ELR (cell line): ENCODE data around the gene NEK1.
"Not testable (repeated sequence)": the region's sequence is repeated elsewhere in the genome, so short reads cannot be mapped to it uniquely, and the experiment has no call there.

Source experiments
- DNase-seq: peaks from one replicate; pipeline ENCODE4 v3.0.0-alpha.2; 2015; ENCODE audit warnings: low read depth

NEK1 gene

GRCh38 chr4:169601016-169601771, 11.2 kb downstream of the NEK1 start:
- no peak for DNase-seq

DNA sequence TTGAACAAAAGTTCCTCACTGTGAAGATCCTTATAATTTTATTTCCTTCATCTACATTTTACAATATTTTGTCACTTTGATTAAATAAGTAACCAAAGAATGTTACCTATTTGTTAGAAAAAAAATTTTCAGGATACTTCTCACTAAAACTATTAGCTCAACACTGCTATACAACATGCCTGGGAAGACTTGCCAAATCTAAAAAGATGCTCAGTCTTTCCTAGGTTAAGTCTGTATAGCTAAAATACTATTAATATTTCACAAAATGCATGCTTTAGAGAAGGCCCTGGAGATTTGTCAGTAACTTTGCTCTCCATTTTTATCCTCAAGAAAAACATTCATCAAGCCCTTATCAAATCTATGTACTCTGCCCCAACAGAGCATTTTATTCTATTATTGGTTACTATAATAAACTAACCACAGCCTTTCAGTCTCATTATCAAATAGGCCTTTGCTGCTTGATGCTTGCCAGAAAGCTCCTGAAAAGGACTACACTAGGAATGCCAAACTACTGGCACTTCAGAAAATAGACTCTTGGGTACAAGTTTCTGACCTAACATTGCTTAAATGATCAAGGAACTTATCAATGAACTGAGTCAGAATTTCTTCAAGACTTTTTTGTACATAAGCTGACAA, 17.7 kb downstream of the NEK1 start:
- no peak for DNase-seq

DNA sequence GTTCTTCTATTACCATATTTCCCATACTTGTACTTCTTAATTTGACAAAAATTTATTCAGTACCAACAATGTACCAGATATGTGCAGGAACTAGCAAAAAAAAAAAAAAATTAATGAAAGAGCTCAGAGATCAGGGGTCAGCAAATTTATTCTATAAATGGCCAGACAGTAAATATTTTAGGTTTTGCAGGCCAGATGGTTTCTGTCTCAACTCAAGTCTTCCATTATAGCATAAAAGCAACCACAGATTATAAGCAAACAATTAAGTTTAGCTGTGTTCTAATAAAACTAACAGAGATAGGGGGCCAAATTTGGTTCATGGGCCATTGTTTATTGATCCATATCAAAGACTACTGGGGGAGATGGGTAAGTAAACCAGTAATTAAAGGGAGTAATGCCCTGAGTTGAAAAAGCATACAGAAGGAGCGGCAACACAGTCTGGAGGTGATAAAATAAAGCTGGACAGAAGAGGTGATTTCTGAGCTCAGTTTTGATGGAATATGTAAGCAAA, 19.3 kb downstream of the NEK1 start:
- DNase-seq, result no peak

DNA sequence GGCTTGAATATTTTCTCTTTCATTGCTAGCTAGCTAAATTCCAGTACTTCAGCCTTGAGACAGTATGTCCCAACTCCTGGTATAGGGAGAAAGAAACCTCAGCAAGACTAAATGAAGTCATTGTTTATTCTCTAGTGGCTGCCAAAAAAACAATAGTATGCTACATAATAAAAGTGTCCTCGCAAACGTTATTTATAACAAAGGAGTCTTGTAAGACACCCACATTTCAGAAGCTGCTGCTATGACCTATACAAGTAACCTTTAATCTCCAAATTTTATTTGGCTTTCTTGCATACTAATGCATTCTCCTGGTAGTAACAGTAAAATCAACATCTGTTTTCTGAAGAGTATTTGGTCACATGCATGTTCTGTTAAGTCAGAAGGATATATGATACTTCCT, 28.8 kb downstream of the NEK1 start:
- DNase-seq, result peak; percentile 38

DNA sequence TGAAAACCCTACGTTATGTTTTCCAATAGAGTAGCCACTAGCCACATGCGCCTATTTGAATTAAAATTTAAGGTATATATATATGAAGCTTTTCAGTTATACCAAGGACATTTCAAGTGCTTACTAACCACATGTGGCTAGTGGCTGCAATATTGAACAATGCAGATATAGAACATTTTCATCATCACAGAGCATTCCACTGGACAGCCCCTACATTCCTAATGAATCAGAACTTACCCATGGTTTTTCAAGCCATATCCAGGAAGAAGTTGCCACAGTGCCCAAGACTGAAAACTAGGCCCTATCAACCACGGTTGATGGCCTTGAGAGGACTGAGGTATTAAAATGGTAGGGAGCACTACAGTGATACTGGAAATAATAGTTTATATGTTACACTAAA, 29.7 kb downstream of the NEK1 start:
- peak; percentile 52 for DNase-seq

DNA sequence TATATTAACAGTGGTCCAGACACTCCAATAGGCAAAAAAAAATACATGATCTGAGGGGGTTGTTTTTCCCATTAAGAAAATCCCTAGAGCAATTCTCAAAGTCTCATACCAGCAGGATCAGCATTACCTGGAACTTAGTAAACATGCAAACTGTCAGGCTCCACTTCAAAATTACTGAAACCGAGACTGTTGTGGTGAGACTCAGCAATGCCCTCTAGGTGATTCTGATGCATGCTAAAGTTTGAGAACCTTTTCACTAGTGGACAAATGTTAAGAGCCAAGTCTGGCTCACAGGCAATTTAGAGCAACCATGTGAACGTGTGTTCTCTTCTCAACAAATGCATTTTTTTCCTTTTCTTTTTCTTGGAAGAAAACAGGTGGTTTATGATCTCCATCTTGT, 30.2 kb downstream of the NEK1 start:
- DNase-seq, result no peak

GRCh38 chr4:169573889-169574288, 38.5 kb downstream of the NEK1 start:
- no peak for DNase-seq

GRCh38 chr4:169571435-169571834, 40.9 kb downstream of the NEK1 start:
- DNase-seq, result no peak

DNA sequence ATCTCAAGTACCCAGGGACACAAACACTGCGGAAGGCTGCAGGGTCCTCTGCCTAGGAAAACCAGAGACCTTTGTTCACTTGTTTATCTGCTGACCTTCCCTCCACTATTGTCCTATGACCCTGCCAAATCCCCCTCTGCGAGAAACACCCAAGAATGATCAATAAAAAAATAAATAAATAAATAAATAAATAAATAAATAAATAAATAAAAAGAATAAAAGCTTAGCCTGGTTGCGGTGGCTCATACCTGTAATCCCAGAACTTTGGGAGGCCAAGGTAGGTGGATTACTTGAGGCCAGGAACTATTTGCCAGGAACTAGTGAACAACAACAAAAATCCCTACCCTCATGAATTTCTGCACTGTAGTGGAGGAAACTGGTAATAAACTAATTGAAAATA, 41.4 kb downstream of the NEK1 start:
- not testable (repeated sequence) for DNase-seq

DNA sequence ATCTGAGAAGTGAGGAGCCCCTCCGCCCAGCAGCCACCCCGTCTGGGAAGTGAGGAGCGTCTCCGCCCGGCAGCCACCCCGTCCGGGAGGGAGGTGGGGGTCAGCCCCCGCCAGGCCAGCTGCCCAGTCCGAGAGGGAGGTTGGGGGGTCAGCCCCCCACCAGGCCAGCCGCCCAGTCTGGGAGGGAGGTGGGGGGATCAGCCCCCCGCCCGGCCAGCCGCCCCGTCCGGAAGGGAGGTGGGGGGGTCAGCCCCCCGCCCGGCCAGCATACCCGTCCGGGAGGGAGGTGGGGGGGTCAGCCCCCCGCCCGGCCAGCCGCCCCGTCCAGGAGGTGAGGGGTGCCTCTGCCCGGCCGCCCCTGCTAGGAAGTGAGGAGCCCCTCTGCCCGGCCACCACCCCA, 42.1 kb downstream of the NEK1 start:
- not testable (repeated sequence) for DNase-seq

DNA sequence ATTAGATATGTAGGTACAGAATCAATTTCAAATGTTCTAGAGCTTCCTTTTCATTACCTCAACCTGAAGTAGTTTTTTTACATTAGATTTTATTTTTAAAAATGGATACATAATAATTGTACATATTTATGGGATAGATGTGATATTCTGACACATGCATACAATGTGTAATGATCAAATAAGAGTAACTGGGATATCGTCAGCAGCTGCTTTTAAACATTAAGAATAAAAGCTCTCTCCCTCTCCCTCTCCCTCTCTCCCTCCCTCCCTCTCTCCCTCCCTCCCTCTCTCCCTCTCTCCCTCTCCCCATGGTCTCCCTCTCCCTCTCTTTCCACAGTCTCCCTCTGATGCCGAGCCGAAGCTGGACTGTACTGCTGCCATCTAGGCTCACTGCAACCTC, 43.2 kb downstream of the NEK1 start:
- DNase-seq, result not testable (repeated sequence)

DNA sequence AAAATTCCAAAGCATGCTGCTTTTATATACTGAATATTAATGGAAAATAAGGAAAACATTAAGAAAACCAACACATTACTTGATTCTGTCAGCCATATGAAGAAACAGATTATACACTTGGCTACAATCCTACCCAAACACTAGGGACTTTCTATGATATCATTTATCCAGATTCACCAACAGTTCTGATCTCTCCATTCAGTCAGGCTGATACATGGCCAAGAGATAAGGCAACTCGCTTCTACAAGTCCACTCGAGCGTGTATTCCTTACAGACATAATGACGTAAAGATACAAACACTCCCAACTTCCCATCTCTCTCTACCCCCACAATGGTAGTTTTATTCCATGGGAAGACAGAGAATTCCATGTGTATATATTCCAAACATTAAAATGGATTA, 44.5 kb downstream of the NEK1 start:
- DNase-seq, result no peak

DNA sequence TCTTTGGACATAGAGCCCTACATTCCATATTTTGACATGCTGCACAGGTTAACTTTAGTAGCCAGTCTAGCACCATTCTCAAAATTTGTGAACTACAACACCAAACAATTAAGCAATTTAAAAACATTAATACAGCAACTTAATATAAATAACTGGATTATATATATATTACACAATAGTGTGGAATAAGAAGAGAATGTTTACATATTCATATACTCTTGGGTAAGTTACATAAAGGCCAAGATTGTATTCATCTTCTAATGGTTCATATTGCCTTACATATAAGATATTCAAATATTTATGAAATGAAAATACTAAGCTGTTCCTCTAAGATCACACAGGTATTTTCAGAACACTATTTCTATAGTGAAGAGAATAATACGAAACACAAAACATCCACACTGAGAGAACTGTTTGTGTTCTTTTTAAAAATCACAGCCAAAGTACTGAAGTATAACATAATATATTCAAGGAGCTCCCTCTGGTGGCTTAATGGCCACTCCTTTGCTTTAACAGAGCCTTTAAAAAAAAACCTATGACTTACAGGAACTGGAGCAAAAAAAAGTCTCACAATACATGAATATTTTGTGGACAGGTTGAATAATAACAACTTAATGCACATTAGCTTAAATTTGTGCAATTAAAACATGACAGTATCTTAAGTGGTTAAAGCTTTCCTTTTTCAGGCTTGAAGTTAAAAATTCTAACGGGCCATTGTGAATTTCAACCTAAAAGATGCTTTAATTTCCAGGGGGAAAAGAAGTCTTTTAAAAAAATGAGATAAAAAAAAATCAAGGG, 46.2 kb downstream of the NEK1 start:
- peak; percentile 73 for DNase-seq

GRCh38 chr4:169565606-169566005, 46.8 kb downstream of the NEK1 start:
- no peak for DNase-seq

- DNase-seq, result peak; percentile 29
Observed at GRCh38 chr4:169557061-169557636, 55.2 kb downstream of the NEK1 start.

DNA sequence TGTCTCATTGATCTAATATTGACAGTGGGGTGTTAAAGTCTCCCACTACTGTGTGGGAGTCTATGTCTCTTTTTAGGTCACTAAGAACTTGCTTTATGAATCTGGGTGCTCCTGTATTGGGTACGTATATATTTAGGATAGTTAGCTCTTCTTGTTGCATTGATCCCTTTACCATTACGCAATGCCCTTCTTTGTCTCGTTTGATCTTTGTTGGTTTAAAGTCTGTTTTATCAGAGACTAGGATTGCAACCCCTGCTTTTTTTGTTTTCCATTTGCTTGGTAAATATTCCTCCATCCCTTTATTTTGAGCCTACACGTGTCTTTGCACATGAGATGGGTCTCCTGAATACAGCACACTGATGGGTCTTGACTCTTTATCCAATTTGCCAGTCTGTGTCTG, 65.8 kb downstream of the NEK1 start:
- DNase-seq, result not testable (repeated sequence)

DNA sequence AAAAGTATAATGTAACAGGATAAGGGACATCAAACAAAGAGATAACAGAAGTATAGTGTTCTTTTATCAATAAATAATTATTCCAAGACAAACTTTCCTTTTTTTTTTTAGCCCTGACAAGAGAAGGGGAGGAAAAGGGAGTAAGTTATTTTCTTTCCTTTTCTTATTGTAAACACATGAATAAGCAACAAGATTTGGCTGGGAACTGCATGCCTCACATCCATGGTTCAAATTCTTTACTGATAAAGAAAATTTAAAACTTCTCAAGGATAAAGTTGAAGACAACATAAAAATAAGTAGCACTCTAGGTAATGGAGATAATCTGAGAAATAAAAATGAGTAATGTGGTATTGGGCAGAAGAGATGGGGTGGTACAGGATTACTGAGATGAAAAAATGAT, 71.6 kb downstream of the NEK1 start:
- no peak for DNase-seq

DNA sequence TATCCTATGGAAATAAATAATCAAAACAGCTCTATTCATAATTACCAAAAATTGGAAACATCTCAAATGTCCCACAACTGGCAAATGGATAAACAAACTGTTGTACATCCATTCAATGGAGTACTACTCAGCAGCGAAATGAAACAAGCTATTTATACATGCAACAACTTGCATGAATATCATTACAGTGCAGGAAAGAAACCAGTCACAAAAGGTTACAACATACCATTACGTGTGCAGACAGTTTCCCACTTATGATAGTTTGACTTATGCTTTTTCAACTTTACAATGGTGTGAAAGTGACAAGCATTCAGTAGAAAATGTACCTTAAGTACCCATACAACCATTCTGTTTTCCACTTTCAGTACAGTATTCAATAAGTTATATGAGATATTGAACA, 82.3 kb downstream of the NEK1 start:
- no peak for DNase-seq

GRCh38 chr4:169523796-169524195, 88.6 kb downstream of the NEK1 start:
- no peak for DNase-seq

DNA sequence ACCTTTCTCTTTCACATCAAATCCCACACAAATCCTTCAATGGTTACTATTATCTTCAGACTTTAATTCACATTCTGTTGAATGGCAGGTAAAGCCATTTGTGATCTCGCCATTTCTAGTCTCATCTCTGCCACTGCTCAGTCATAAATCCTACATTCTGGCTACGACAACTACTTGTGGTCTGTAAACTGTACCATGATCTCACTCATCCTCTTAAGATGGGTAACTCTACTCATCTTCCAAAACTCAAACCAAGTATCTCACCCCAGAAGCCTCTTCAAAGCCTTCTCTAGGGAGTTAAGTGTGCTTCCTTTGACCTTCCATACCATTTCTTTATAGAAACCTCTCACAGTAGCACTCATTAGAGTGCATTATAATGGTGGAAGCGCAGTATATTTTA, 101.8 kb downstream of the NEK1 start:
- no peak for DNase-seq

GRCh38 chr4:169506903-169507302, 105.5 kb downstream of the NEK1 start:
- DNase-seq, result no peak

- DNase-seq, result not testable (repeated sequence)
Observed at GRCh38 chr4:169499907-169500306, 112.5 kb downstream of the NEK1 start.
